HG03045 (cell line): ENCODE results near the gene LRRC74B.
"Not testable (repeated sequence)": the region's sequence is repeated elsewhere in the genome, so short reads cannot be mapped to it uniquely, and the experiment has no call there.

Source experiments
- ATAC-seq: cut with Tn5 transposase; IDR thresholded peaks from one replicate; pipeline ENCODE4 v1.9.1; 2021; ENCODE audit warnings: mild to moderate bottlenecking, moderate library complexity; ENCODE audit not compliant: unreplicated experiment

Gene LRRC74B, protein sequence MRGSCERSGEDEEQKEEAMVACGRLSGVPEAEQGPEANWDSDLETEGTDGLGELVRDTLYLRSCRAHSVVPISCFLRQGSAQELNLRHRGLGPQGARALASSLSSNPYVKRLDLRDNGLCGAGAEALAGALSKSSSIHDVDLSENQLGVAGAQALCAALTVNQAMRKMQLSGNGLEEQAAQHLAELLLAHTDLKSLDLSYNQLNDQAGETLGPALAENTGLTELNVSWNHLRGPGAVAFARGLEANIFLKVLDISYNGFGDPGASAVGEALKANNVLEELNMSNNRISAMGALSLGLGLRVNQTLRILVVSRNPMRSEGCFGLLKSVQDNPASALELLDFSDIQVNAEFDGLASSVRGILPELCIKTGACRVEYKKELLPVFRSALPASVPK

DNA sequence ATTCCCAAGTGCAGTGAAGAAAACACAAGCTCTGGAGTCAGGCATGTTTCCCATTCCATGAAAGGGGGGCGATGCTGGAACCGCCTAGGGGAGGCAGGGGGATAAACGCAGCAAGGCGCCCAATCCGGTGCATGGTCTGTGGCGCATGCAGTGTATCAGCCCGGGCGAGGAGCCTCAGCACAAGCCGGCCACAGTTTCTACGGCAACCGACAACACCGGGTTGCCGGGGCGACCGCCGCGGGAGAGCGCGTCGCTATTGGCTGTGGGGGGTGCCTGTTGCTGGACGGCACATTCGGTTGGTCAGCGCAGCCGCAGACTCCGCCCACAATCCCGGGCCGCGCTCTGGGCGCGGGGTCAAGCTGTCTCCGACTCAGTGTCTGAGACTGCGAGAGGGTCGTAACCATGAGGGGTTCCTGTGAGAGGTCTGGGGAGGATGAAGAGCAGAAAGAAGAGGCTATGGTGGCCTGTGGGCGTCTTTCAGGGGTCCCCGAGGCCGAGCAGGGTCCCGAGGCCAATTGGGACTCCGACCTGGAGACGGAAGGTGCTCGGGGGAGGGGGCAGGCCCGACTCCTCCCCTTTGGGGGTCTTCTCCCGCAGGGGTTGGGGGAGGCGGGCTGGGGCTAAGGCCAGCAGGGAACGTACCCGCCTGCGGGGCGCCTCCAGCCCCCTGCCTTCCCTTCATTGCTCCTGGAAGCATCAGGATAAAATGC is at the start of gene LRRC74B:
LRRC74B (plus strand) TSS at position 362 of the 710 bp plus-strand sequence; CDS start at position 403, 41 bp downstream.
- peak; percentile 68 for ATAC-seq

DNA sequence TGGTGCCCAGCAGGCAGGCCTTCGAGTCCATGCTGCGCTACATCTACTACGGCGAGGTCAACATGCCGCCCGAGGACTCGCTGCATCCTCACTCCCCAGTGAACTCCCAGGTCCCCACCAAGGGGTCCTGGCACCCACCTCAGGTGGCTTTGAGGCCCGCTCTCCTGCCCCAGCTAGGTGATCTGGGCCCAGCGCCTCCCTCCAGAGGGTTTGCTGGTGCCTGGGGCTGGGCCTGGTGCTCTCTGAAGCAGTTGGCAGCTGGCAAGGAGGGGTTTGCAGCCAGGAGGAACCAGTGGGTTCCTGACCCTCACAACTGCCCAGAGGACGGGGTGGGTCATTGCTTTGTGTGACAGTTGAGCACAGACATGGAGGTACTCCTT is 49.7 kb upstream of the LRRC74B start:
- no peak for ATAC-seq

GRCh38 chr22:20996598-20997535 is 48.9 kb upstream of the LRRC74B start:
- no peak for ATAC-seq

GRCh38 chr22:20997536-20998257 is 48.0 kb upstream of the LRRC74B start:
- no peak for ATAC-seq

- no peak for ATAC-seq
Measured at GRCh38 chr22:20998411-20999336, 47.1 kb upstream of the LRRC74B start.

GRCh38 chr22:20999350-21000206 is 46.2 kb upstream of the LRRC74B start:
- ATAC-seq: no peak

DNA sequence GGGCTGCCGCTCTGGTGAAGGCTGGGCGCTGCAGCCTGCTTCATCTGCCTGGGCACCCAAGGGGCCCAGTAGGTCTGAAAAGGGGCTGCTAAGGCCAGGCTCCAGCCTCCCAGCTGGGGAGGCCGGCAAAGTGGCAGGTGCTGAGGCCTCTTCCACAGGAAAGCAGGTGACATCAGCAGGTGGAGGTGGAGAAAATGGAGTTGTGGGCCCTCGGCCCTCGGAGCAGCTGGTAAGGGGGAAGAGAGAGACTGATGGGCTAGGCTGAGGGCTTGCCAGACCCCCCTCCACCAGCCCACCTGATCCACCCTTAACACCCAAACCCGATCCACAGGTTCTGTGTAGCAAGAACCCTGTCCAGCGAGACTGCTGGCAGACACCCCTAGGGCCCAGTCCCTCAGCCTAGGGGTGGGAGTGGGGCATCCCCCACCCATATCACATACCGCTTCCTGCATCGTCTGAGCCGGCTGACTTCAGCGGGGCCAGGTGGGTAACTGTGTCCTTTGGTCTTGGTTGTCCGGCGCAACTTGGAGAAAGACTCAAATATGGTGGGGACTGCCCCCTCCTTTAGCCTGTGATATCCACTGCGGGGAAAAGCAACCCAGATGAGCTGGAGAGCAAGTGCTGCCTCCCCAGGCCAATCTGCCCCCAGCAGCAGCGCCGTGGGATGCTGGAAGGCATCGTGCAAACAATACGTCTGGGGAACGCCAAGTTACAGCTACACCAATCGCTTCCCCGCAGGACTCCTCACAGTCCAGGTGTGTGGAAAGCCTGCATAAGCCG is 45.3 kb upstream of the LRRC74B start:
- ATAC-seq: no peak

DNA sequence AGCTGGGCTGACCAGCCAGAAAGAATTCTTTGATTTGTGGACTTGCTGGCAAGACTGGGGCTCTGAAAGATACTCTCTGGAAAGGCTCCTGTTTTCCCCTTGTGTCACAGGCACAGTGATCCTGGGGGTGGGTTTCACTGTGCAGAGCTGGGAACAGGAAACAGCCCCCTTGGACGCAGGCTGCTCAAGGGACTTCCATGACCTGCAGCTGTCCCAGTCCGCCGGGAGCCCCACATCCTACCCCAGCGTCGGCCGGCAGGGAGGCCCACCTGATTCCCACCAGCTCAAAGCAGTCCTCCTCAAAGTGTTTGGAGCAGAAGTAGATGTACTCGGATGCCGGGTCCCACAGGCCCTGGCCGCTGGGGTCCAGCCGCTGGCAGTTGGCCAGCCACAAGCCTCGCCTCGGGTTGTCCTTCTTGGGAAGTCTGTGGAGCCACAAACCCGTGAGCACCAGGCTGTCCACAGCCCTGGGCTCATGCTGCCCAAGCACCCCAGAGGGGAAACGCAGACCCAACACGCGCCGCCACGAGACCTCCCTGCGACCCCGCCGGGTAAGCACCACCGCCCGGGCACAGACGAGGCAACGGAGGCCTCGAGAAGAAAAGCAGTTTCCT is 44.7 kb upstream of the LRRC74B start:
- no peak for ATAC-seq

DNA sequence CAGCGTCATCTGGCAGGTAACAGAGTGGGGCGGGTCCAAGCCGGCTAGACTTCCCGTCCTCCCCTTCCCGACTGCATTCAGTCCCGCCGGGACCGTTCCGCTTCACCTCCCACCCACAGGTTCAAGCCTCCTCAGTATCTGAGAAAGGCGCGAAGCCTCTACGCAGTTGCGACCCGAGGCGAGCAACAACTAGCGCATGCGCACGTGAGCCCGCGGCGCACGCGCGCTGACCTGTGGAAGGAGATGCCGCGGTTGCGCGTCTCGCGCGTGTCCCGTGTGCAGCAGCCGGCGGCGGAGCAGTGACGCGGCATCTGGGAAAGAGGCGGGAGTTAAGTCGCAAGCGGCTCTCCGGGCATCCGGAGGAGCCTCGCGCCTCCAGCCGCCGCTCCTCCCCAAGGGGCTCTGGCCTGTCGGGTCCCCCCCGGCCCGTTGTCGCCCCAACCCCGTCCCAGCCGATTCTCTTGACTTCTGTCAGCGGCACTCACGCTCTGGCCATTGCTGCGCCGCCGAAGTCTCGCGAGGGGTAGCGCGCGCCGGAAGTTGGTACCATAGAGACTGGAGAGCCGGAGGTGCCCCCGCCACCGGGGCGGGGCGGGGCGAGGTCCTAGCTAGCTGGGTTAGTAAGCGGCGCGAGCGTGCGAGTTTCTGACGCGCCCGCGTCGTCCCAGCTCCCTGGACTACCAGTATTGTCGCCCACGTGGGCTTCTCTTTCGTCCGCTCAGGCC is 44.0 kb upstream of the LRRC74B start, which contains the start of gene THAP7:
THAP7 (minus strand) TSS at position 518 of the 725 bp plus-strand sequence; CDS start at position 311, 207 bp downstream.
- peak; percentile 86 for ATAC-seq

- ATAC-seq: no peak
Measured at GRCh38 chr22:21003782-21004181, 42.0 kb upstream of the LRRC74B start.

DNA sequence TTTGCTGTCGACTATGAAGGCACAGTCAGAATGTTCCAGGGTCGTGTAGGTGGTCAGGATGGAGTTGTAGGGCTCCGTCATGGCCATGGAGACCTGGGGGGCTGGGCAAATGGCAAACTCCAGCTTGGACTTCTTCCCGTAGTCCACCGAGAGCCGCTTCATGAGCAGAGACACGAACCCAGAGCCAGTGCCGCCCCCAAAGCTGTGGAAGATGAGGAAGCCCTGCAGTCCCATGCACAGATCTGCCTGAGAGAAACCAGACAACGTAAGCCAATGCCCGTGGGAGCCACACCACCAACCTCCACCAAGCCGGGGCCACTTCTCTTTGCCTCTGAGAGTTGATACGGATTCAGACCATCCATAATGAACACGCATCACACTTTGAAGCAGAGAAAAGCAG is 36.5 kb upstream of the LRRC74B start:
- ATAC-seq: not testable (repeated sequence)

DNA sequence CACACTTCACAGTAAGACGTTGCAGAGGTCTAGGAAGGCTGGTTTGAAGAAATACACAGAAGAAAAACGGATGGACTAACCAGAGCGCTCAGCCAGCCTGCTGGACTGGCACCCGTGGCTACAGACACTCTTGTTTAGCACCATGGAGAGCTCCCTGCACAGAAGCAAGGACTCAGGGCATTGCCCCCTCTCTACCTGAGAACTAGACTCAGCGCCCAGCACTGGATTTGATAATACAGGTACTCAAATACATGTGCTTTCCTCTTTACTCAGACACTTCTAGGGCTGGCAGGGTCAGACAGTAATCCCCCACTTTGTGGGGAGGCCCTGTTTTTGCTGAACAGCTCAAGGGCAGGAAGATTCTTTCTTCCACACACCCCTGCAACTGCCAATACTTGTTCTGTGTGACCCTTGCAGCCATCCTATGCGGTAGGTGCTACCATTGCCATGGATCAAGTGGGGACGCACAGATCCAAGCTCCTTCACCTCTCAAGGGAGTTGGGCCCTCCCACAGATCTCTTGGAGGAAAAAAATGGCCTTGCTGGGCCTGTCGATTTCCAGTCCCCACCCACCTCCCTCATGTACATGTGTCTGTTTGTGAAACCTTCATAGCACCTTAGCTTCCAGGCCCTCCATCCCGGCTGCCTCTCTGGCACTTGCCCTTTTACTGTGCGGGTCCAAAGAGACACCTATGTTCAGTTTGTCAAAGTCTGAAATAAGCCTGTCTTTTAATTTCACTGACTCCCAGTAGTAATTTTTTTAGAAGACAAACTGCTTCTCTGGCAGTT is 35.9 kb upstream of the LRRC74B start:
- no peak for ATAC-seq

- no peak for ATAC-seq
Measured at GRCh38 chr22:21010426-21011113, 35.2 kb upstream of the LRRC74B start.

GRCh38 chr22:21012446-21013407 is 33.0 kb upstream of the LRRC74B start:
- no peak for ATAC-seq
